ENCODE measurements around the gene MAP3K9.

MAP3K9 gene

GRCh38 chr14:70685474-70686197 is 123.7 kb downstream of the MAP3K9 start:
- DNase-seq, result no peak

- no peak for DNase-seq
These were observed 125.3 kb downstream of the MAP3K9 start for GRCh38 chr14:70683983-70684382.

DNA sequence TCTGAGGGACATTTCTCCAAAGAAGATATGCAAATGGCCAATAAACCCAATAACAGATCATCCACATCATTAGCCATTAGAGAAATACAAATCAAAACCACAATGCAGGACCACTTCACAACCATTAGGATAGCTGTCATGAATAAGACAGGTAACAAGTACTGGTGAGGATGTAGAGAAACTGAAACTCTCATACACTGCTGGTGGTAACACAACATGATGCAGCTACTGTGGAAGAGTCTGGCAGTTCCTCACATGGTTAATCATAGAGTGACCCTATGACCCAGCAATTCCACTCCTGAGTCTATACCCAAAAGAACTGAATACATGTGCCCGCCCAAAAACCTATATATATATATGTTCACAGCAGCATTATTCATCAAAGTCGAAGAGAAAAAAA is 128.6 kb downstream of the MAP3K9 start:
- no peak for DNase-seq

DNA sequence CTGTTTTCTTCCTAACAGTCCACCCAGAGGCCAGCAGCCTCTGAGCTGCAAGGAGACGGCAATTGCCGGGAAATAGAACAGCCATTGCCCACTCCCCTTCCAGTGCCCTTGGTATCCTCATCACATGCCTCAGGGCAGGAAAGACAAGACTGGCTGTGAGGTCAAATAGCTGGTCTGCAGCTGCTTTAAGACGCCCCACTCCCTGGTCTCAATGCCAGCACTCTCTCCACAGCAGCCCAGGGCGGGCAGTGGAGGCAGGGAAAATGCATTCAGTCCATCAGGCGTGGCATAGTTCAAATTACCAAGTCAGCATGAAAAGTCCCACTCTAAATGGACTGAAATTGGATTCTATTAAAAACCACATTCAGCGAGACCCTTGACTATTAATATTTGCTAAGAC is 132.0 kb downstream of the MAP3K9 start:
- DNase-seq, result no peak
